Measurements from ENCODE around the gene LRRC55. TPM values are rescaled to one million over a fixed set of nuclear protein-coding genes. Genes with fewer than 3 reads are reported as not detected.

Gene LRRC55
- polyA plus RNA-seq, 2 of the 4 experiments (the other 2 are of a cell fraction) = 0.01 TPM; not detected in 1

GRCh38 chr11:57190548-57190947 is 8.8 kb downstream of the LRRC55 start:
- Histone ChIP-seq H3K4me3 (no peak overlapping the region), H3K4me1 (no peaks in the 10 kb centered on the region), H3K4me2 (no peak overlapping the region), H3K27ac (no peak overlapping the region), H3K9me3 (0 out of 3 replicates have a peak, but pooled peaks cover 4% of the 10 kb centered on the region)
- DNase-seq (ENCODE audit: low read depth in 1 of 2, low spot score in 1 of 2) (no peak), ATAC-seq (no peak), FAIRE-seq (no peak)
- CTCF ChIA-PET = interaction anchor here (1.2 kb wide), 1 partner anchor 16 kb away, joined by 3 read pairs; no protein-coding TSS in a partner anchor
- POLR2A ChIA-PET = no interaction called here
- TF ChIP-seq CBX8 (IDR thresholded peaks at IDR 0.05) (no peak), CHD2 (IDR thresholded peaks at IDR 0.05; ENCODE audit: low read length, partially characterized antibody) (no peak), EP300 (IDR thresholded peaks at IDR 0.05) (no peak), MAFK (IDR thresholded peaks at IDR 0.05; ENCODE audit: partially characterized antibody) (no peak), RFX5 (IDR thresholded peaks at IDR 0.05) (no peak), GATA3 (IDR thresholded peaks at IDR 0.05; ENCODE audit: borderline replicate concordance) (no peak), PHF8 (IDR thresholded peaks at IDR 0.05; ENCODE audit: borderline replicate concordance, low read depth) (no peak), FOSL2 (IDR thresholded peaks at IDR 0.05) (no peak), FOSL2 (CRISPR knock-in tag; IDR thresholded peaks at IDR 0.05) (no peak), SREBF2 (IDR thresholded peaks at IDR 0.05) (no peak), MYC (IDR thresholded peaks at IDR 0.05; ENCODE audit: borderline replicate concordance, low read length) (no peak), TFCP2L1 (CRISPR knock-in tag; IDR thresholded peaks at IDR 0.05) (no peak), TP53 (CRISPR knock-in tag; IDR thresholded peaks at IDR 0.05) (no peak), HEYL (CRISPR knock-in tag; IDR thresholded peaks at IDR 0.05) (no peak), BHLHE40 (IDR thresholded peaks at IDR 0.05; ENCODE audit: low read depth, low read length) (no peak), ZC3H11A (IDR thresholded peaks at IDR 0.05) (no peak), CEBPB (IDR thresholded peaks at IDR 0.05) (no peak), FOXS1 (CRISPR knock-in tag; IDR thresholded peaks at IDR 0.05) (no peak), SMC3 (IDR thresholded peaks at IDR 0.05) (no peak), NR3C1 (IDR thresholded peaks at IDR 0.05) (no peak), RNF2 (IDR thresholded peaks at IDR 0.05; ENCODE audit: borderline replicate concordance, low read depth) (no peak)
- WGBS (ENCODE audit: missing lambda C conversion rate) = 77% methylated on average over 4 of the region's 4 CpGs

GRCh38 chr11:57191311-57192219 is 9.8 kb downstream of the LRRC55 start:
- TF ChIP-seq CBX2 (IDR thresholded peaks at IDR 0.05; ENCODE audit: borderline replicate concordance, low read depth) (no peak), ZC3H11A (IDR thresholded peaks at IDR 0.05) (no peak), BCL3 (IDR thresholded peaks at IDR 0.05) (no peak), HES2 (IDR thresholded peaks at IDR 0.05) (no peak), HOXB5 (CRISPR knock-in tag; IDR thresholded peaks at IDR 0.05) (no peak)
- CTCF ChIA-PET = interaction anchor here (1.0 to 1.2 kb wide), 2 partner anchors 15 to 21 kb away, joined by 3 read pairs; no protein-coding TSS in a partner anchor
- 0 out of 3 replicates have a peak, but pooled peaks cover 4% of the 10 kb centered on the region for H3K9me3 ChIP-seq
- no peak overlapping the region for H3K4me3 ChIP-seq
- no peak for FAIRE-seq
- ATAC-seq = no peak
- POLR2A ChIA-PET = no interaction called here
- no peak overlapping the region for H3K4me2 ChIP-seq
- H3K27ac ChIP-seq = no peak overlapping the region
- WGBS (ENCODE audit: missing lambda C conversion rate) = 78% methylated on average over 9 of the region's 9 CpGs
- DNase-seq (ENCODE audit: low read depth in 1 of 2, low spot score in 1 of 2) = no peak
- no peaks in the 10 kb centered on the region for H3K4me1 ChIP-seq

- WGBS (ENCODE audit: missing lambda C conversion rate) = 81% methylated on average over 1 of the region's 1 CpG
- no peak for DNase-seq (ENCODE audit: low read depth in 1 of 2, low spot score in 1 of 2)
Measured at GRCh38 chr11:57192316-57192715, 10.6 kb downstream of the LRRC55 start.

More at GRCh38 chr11:57192316-57192715, 10.6 kb downstream of the LRRC55 start:
- H3K4me1 ChIP-seq = no peaks in the 10 kb centered on the region
- ATAC-seq = no peak
- no peak overlapping the region for H3K27ac ChIP-seq
- 0 out of 3 replicates have a peak, but pooled peaks cover 4% of the 10 kb centered on the region for H3K9me3 ChIP-seq
- CTCF ChIA-PET = no interaction called here
- no peak for FAIRE-seq
- no peak for TF ChIP-seq RCOR1 (IDR thresholded peaks at IDR 0.05; ENCODE audit: low read depth, low read length)
- no peak for TF ChIP-seq HEYL (CRISPR knock-in tag; IDR thresholded peaks at IDR 0.05)
- TF ChIP-seq KDM5A (IDR thresholded peaks at IDR 0.05) = no peak
- TF ChIP-seq PHF8 (IDR thresholded peaks at IDR 0.05; ENCODE audit: borderline replicate concordance, low read depth) = no peak
- no peak for TF ChIP-seq MAFK (IDR thresholded peaks at IDR 0.05; ENCODE audit: partially characterized antibody)
- TF ChIP-seq TFCP2L1 (CRISPR knock-in tag; IDR thresholded peaks at IDR 0.05) = no peak
- TF ChIP-seq MAZ (IDR thresholded peaks at IDR 0.05; ENCODE audit: borderline replicate concordance, low read depth, low read length) = no peak
- no peak for TF ChIP-seq BHLHE40 (IDR thresholded peaks at IDR 0.05; ENCODE audit: low read depth, low read length)
- no peak for TF ChIP-seq SMC3 (IDR thresholded peaks at IDR 0.05)
- no peak for TF ChIP-seq ZFP36 (IDR thresholded peaks at IDR 0.05; ENCODE audit: borderline replicate concordance, partially characterized antibody)
- no peak overlapping the region for H3K4me3 ChIP-seq
- no peak overlapping the region for H3K4me2 ChIP-seq
- POLR2A ChIA-PET = no interaction called here
